OCI-LY1 (cell line): ENCODE results near the gene SEPTIN5.

Source experiments
- H2AFZ ChIP-seq: fragments of 200-600 bp; sonication (generic), shearing (Covaris generic); 2 replicates; pipeline ENCODE4 v1.6.0; 2014; ENCODE audit warnings: antibody characterized with exemption, mild to moderate bottlenecking, low read length
- H3F3A ChIP-seq: fragments of 200-600 bp; sonication (generic), shearing (Covaris generic); 2 replicates; pipeline ENCODE4 v1.6.0; 2014; ENCODE audit warnings: mild to moderate bottlenecking, antibody characterized with exemption, low read length, moderate library complexity; ENCODE audit not compliant: insufficient read depth
- H3K27ac ChIP-seq: fragments of 200-600 bp; sonication (generic); 2 replicates; pipeline ENCODE4 v1.5.1; 2014; ENCODE audit warnings: low read length, mixed run types, mild to moderate bottlenecking, low read depth; ENCODE audit not compliant: poor library complexity, severe bottlenecking
- H3K27me3 ChIP-seq: fragments of 200-600 bp; sonication (generic); 2 replicates; pipeline ENCODE4 v1.6.0; 2014; ENCODE audit warnings: antibody characterized with exemption, mild to moderate bottlenecking, low read length, moderate library complexity; ENCODE audit not compliant: insufficient read depth
- H3K36me3 ChIP-seq: fragments of 200-600 bp; sonication (generic); 2 replicates; pipeline ENCODE4 v1.6.1; 2014; ENCODE audit warnings: mild to moderate bottlenecking, antibody characterized with exemption, low read length, moderate library complexity, mixed read lengths; ENCODE audit not compliant: insufficient read depth
- H3K4me1 ChIP-seq: fragments of 200-600 bp; sonication (generic); 2 replicates; pipeline ENCODE4 v1.5.1; 2014; ENCODE audit warnings: mild to moderate bottlenecking, low read length, moderate library complexity; ENCODE audit not compliant: insufficient read depth, severe bottlenecking
- H3K4me2 ChIP-seq: fragments of 200-600 bp; sonication (generic), shearing (Covaris generic); 2 replicates; pipeline ENCODE4 v1.6.1; 2014; ENCODE audit warnings: low read length
- H3K4me3 ChIP-seq: fragments of 200-600 bp; sonication (generic); 2 replicates; pipeline ENCODE4 v1.5.1; 2014; ENCODE audit warnings: low read length, low read depth, mild to moderate bottlenecking, mixed read lengths; ENCODE audit not compliant: poor library complexity, severe bottlenecking
- H3K79me2 ChIP-seq: fragments of 200-600 bp; shearing (Covaris generic); 2 replicates; pipeline ENCODE4 v1.6.1; 2016; ENCODE audit warnings: mixed run types, low read length, mixed read lengths; ENCODE audit not compliant: insufficient read depth
- H3K9ac ChIP-seq: fragments of 200-600 bp; sonication (generic), shearing (Covaris generic); 2 replicates; pipeline ENCODE4 v1.6.1; 2014; ENCODE audit warnings: mild to moderate bottlenecking, low read length, mixed read lengths
- H3K9me2 ChIP-seq: fragments of 200-600 bp; sonication (generic), shearing (Covaris generic); 2 replicates; pipeline ENCODE4 v1.6.1; 2014; ENCODE audit warnings: low read depth, mild to moderate bottlenecking, low read length, mixed read lengths
- H3K9me3 ChIP-seq: fragments of 200-600 bp; shearing (Covaris generic); 2 replicates; pipeline ENCODE4 v1.6.1; 2014; ENCODE audit warnings: low read length, mixed read lengths
- H4K20me1 ChIP-seq: fragments of 200-600 bp; sonication (generic), shearing (Covaris generic); 2 replicates; pipeline ENCODE4 v1.6.0; 2016; ENCODE audit warnings: mild to moderate bottlenecking, low read length; ENCODE audit not compliant: insufficient read depth
- CTCF ChIP-seq: fragments of 200-600 bp; sonication (generic), shearing (Covaris generic); IDR thresholded peaks from 2 replicates; pipeline ENCODE4 v1.5.1; 2017; ENCODE audit warnings: mild to moderate bottlenecking, antibody characterized with exemption, low read length, moderate library complexity, mixed read lengths
- EZH2 ChIP-seq: fragments of 200-600 bp; sonication (generic), shearing (Covaris generic); IDR thresholded peaks from 2 replicates; pipeline ENCODE4 v1.8.0; 2017; ENCODE audit warnings: borderline replicate concordance, mixed run types, mild to moderate bottlenecking, antibody characterized with exemption, low read length, moderate library complexity, mixed read lengths

The SEPTIN5 gene

GRCh38 chr22:19714312-19715187, at the start of gene SEPTIN5:
SEPTIN5 (plus strand) TSS chr22:19714503; CDS start chr22:19714589, 86 bp downstream.
- Histone ChIP-seq H3K4me1 (peaks cover 11% of the 10 kb centered on the region), H3K79me2 (no peaks in the 10 kb centered on the region), H3K9me3 (no peaks in the 10 kb centered on the region), H4K20me1 (no peaks in the 10 kb centered on the region), H3K27me3 (peaks cover 9% of the 10 kb centered on the region), H3K9ac (no peak within 1 kb of the TSS), H3K27ac (no peak within 1 kb of the TSS), H3K4me2 (peak within 1 kb of the TSS; percentile 41; the same call in 1 of the 2 replicates), H3K36me3 (no peaks in the 10 kb centered on the region), H3K4me3 (peak within 1 kb of the TSS; percentile 33), H3K9me2 (no peaks in the 10 kb centered on the region), H2AFZ (no peak within 1 kb of the TSS), H3F3A (no peaks in the 10 kb centered on the region)
- TF ChIP-seq CTCF: no peak
- no peak for TF ChIP-seq EZH2

- no peaks in the 10 kb centered on the region for H3K4me1 ChIP-seq
- no peak overlapping the region for H2AFZ ChIP-seq
- H3K27ac ChIP-seq: no peak overlapping the region
- H3K36me3 ChIP-seq: no peaks in the 10 kb centered on the region
- no peaks in the 10 kb centered on the region for H3K9me2 ChIP-seq
- no peak overlapping the region for H3K4me3 ChIP-seq
- H3K9ac ChIP-seq: no peak overlapping the region
- no peaks in the 10 kb centered on the region for H3K9me3 ChIP-seq
- H3F3A ChIP-seq: no peaks in the 10 kb centered on the region
- TF ChIP-seq CTCF: no peak
- TF ChIP-seq EZH2: no peak
- no peaks in the 10 kb centered on the region for H4K20me1 ChIP-seq
- no peaks in the 10 kb centered on the region for H3K27me3 ChIP-seq
- no peaks in the 10 kb centered on the region for H3K79me2 ChIP-seq
- no peak overlapping the region for H3K4me2 ChIP-seq
Measured at GRCh38 chr22:19664951-19665783, 49.1 kb upstream of the SEPTIN5 start.

- Histone ChIP-seq H3K27me3 (no peaks in the 10 kb centered on the region), H3K79me2 (no peaks in the 10 kb centered on the region), H3K9me3 (no peaks in the 10 kb centered on the region), H3F3A (no peaks in the 10 kb centered on the region), H3K4me2 (no peak overlapping the region), H4K20me1 (no peaks in the 10 kb centered on the region), H3K27ac (no peak overlapping the region), H3K4me1 (no peaks in the 10 kb centered on the region), H3K36me3 (no peaks in the 10 kb centered on the region), H3K9ac (no peak overlapping the region), H2AFZ (no peak overlapping the region), H3K4me3 (no peak overlapping the region), H3K9me2 (no peaks in the 10 kb centered on the region)
- TF ChIP-seq EZH2 (no peak), CTCF (no peak)
Measured at GRCh38 chr22:19665784-19666672, 48.3 kb upstream of the SEPTIN5 start.
